ENCODE results near the gene METTL5. TPM values are rescaled to one million over a fixed set of nuclear protein-coding genes. Genes with fewer than 3 reads are reported as not detected.
A peak's percentile ranks its signal among the peaks of the same experiment; 100 is the strongest.

Gene METTL5
- total RNA-seq, 1 donor from 2014 or later, result 22.1 TPM

DNA sequence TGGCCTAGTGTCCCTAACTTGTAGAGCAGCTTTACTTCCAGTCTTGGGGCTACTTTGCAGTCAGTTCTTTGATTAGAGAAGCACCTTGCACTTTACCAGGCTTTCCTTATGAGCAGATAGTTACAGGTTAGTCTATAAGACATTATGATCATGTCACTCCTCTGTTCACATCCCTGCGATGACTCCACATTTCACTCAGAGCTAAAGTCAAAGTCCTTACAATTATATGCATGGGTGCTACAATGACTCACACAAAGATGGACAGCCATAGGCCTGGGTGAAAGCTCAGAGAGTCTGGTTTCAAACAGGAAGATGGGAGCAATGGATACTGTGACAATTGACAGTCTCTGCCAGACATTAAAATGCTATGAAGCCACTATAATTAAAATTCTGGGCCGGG, 53.1 kb downstream of the METTL5 start:
- TF ChIP-seq CTCF (IDR thresholded peaks at IDR 0.05) (no peak), POLR2AphosphoS5 (IDR thresholded peaks at IDR 0.05; ENCODE audit: insufficient read depth in 1 of 2, low read depth in 1 of 2) (no peak), POLR2A (IDR thresholded peaks at IDR 0.05) (no peak)
- H3K27me3 ChIP-seq, result no peaks in the 10 kb centered on the region
- H3K36me3 ChIP-seq, result no peaks in the 10 kb centered on the region
- H3K4me3 ChIP-seq, result no peak overlapping the region
- H3K27ac ChIP-seq, result no peak overlapping the region
- H3K4me1 ChIP-seq, result peaks cover 10% of the 10 kb centered on the region
- intact Hi-C loops (cut with DNase I), result loop anchor here (5.0 kb wide), 1 partner anchor 896 kb away; no protein-coding TSS in a partner anchor
- no peaks in the 10 kb centered on the region for H3K9me3 ChIP-seq
- no peak for DNase-seq (ENCODE audit: extremely low spot score in 2 of 2)

DNA sequence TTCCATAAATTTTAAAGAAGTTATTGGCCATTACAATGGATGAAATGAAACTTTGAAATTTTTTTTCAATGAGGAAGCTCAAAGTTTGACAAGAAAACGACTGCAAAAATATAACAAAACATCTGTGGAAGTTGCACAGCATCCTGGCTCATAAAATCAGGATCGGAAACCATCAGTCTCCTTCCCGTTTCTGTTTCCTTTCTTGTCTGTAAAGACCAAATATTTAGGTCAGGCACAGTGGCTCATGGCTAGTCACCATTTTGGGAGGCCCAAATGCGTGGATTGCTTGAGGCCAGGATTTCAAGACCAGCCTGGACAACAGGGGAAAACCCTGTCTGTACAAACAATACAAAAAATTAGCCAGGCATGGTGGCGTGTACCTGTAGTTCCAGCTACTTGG, 53.7 kb downstream of the METTL5 start:
- H3K27me3 ChIP-seq, result no peaks in the 10 kb centered on the region
- peaks cover 5% of the 10 kb centered on the region for H3K4me1 ChIP-seq
- DNase-seq (ENCODE audit: extremely low spot score in 2 of 2), result no peak
- TF ChIP-seq POLR2AphosphoS5 (IDR thresholded peaks at IDR 0.05; ENCODE audit: insufficient read depth in 1 of 2, low read depth in 1 of 2) (no peak), POLR2A (IDR thresholded peaks at IDR 0.05) (no peak), CTCF (IDR thresholded peaks at IDR 0.05) (no peak)
- no peaks in the 10 kb centered on the region for H3K9me3 ChIP-seq
- H3K36me3 ChIP-seq, result no peaks in the 10 kb centered on the region
- no peak overlapping the region for H3K4me3 ChIP-seq
- H3K27ac ChIP-seq, result no peak overlapping the region
- intact Hi-C loops (cut with DNase I), result loop anchor here (5.0 kb wide), 1 partner anchor 896 kb away; no protein-coding TSS in a partner anchor

GRCh38 chr2:169768262-169768995, 56.3 kb downstream of the METTL5 start:
- peaks cover 5% of the 10 kb centered on the region for H3K4me1 ChIP-seq
- no peak for TF ChIP-seq POLR2AphosphoS5 (IDR thresholded peaks at IDR 0.05; ENCODE audit: insufficient read depth in 1 of 2, low read depth in 1 of 2)
- no peak for TF ChIP-seq POLR2A (IDR thresholded peaks at IDR 0.05)
- no peak for TF ChIP-seq CTCF (IDR thresholded peaks at IDR 0.05)
- DNase-seq (ENCODE audit: extremely low spot score in 2 of 2), result no peak
- no peaks in the 10 kb centered on the region for H3K36me3 ChIP-seq
- H3K9me3 ChIP-seq, result no peaks in the 10 kb centered on the region
- no peak overlapping the region for H3K27ac ChIP-seq
- no peaks in the 10 kb centered on the region for H3K27me3 ChIP-seq
- peak overlapping the region; percentile 9 to 27 for H3K4me3 ChIP-seq
- intact Hi-C loops (cut with DNase I), result no loop called here

DNA sequence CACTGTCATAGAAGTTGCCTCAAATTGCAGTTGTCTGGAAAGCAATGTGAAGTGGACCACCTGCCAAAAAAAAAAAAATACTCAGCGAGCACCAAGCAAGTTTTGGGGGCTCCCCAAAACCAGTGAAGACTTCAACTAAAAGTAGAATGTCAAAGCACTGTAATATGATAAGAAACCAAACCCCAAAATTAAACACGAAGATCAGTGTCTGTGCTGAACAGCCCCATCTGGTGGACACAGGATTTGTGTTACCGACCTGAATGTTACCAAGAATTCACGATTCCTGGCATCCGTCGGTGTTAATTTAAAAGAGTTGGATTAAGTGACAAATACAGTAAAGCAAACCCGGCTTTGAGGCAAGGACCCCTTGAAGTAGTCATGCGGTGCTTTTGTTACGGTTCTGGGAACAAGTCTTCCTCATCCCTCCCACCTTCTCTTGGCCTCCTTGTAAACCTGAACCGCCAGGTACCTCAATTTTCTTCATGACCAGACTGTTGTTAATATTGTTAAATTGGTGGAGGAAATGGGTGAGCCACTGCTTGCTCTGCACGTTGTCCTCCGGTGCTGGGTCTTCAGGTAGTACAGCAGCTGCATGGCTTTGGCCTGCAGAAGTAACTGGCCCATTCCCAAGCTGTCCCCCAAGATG, 57.3 kb downstream of the METTL5 start:
- peaks cover 5% of the 10 kb centered on the region for H3K4me1 ChIP-seq
- no peaks in the 10 kb centered on the region for H3K27me3 ChIP-seq
- intact Hi-C loops (cut with DNase I), result no loop called here
- no peak for DNase-seq (ENCODE audit: extremely low spot score in 2 of 2)
- H3K27ac ChIP-seq, result no peak overlapping the region
- no peak overlapping the region for H3K4me3 ChIP-seq
- H3K36me3 ChIP-seq, result no peaks in the 10 kb centered on the region
- H3K9me3 ChIP-seq, result no peaks in the 10 kb centered on the region
- TF ChIP-seq POLR2AphosphoS5 (IDR thresholded peaks at IDR 0.05; ENCODE audit: insufficient read depth in 1 of 2, low read depth in 1 of 2) (no peak), POLR2A (IDR thresholded peaks at IDR 0.05) (no peak), CTCF (IDR thresholded peaks at IDR 0.05) (peak in 2 of 3 experiments; percentile 54 to 59)

DNA sequence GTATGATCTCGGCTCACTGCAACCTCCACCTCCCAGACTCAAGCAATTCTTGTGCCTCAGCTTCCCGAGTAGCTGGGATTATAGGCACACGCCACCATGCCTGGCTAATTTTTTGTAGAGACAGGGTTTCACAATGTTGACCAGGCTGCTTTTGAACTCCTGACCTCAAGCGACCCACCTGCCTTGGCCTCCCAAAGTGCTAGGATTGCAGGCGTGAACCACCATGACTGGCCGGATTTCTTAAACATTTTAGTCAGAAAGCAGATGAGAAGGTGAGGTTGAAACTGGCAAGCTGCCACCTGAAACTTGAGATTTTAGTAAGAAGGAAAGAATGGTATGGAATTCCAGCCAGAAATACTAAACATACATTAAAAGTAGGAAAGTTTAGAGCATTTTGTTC, 59.2 kb downstream of the METTL5 start:
- intact Hi-C loops (cut with DNase I), result no loop called here
- Histone ChIP-seq H3K27ac (no peak overlapping the region), H3K36me3 (no peaks in the 10 kb centered on the region), H3K27me3 (no peaks in the 10 kb centered on the region), H3K9me3 (no peaks in the 10 kb centered on the region), H3K4me3 (no peak overlapping the region), H3K4me1 (peaks cover 5% of the 10 kb centered on the region)
- no peak for TF ChIP-seq POLR2A (IDR thresholded peaks at IDR 0.05)
- TF ChIP-seq POLR2AphosphoS5 (IDR thresholded peaks at IDR 0.05; ENCODE audit: insufficient read depth in 1 of 2, low read depth in 1 of 2), result no peak
- TF ChIP-seq CTCF (IDR thresholded peaks at IDR 0.05), result no peak
- DNase-seq (ENCODE audit: extremely low spot score in 2 of 2), result no peak

Data from vagina (tissue), 2 donors.